ENCODE results near the gene BMERB1.
"Not testable (repeated sequence)": the region's sequence is repeated elsewhere in the genome, so short reads cannot be mapped to it uniquely, and the experiment has no call there.

The BMERB1 gene

DNA sequence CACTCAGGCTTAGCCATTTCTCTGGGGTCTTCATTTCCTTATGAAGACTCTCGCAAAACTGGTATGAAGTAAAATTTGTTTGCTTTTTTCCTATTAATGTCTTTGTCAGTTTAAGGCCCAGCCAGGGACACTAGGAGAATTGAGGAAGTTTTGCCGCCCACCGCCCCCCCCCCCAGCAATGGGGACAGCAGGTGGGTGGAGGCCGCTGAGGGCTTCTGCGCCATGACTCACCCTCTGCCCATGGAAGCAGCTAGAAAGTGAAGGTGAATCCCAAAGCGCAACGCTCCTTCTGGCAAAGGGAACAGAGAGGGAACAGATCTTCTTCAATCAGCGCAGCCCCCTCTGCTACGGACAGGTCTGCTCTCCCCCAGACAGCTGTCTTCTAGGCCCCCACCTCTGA, 158.8 kb downstream of the BMERB1 start:
- no peak for DNase-seq (ENCODE audit: low read depth in 2 of 2)

DNA sequence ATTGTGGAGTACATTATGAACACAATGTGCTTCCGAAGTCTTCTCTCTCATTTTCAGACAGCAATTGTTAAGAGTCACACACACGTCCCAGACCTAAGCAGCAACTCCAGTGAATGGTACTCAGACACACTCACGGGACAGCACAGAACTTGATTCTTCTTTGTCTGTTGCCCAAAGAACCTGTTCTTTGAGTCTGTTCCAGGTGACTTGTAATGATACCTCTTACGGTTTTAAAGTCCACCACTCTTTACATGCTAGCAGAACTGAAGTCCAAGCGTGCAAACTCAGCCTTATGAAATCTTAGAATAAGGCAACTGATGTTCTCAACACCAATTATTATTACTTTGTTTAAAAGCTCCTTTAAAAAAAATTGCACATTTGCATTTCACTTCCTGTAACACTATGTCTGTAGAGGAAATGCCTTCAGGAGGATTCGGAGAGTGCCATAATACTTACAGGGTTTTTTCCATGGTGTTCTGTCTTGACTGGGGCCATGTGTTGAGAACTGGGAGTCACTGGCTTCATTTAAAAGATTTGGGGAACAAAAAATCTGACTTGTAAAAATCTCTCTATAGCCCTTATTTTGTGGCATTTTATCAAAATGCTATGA, 160.4 kb downstream of the BMERB1 start:
- no peak for DNase-seq (ENCODE audit: low read depth in 2 of 2)

DNA sequence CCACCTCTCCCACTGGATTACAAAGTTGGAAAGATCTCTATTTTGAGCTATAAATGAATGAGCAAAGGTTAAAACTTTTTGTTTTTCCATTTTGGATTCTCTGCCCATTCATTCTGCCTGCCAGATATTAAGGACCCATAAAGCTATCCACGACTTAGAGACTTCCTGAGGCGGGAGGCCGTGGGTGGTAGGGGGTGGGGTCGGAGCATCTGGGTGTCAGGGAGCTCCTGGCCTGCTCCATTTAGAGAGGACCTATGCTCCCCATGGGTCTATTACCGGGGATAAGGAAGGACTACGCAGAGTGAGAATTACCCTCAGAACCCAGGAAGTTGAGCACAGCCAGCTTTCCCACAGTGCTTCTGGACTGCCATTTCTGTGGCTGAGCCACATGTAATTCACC, 162.7 kb downstream of the BMERB1 start:
- DNase-seq (ENCODE audit: low read depth in 2 of 2) = no peak

DNA sequence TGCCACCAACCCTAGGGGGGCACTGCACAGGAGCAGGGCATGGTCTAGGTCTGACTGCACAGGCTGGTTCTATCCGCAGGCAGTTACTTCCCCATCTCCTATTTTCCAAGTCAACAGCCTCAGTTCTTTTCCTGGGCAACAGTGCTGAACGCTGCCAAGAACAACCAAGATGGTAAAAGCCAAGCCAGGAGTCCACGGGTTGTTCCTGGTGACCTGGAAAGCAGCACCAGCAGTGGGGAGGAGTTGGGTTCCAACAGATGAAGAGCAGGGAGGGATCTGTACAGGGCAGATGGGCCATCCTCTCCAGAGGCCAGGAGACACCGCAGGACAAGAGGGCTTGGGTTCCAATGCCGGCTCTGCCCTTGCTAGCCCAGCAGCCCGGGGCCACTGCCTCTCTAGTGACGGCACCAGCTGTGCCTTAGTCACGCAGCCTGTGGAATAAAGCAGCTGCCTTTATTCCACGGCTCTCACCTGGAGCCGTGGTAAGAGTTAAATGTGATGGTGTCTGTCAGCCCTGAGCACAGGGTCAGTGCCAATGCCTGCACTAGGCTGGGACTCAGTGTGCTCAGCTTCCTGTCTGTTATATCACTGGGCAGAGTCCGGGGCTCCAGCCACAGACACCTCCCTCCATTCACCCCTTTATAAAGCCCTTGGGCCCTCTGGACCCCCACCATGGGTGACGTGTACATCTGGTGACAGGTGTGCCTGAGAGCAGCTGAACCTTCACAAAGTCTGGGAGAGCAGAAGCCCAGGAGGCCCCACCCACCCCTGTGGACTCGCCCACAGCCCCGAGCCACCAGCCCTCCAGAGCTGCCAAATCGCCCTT, 163.6 kb downstream of the BMERB1 start:
- no peak for DNase-seq (ENCODE audit: low read depth in 2 of 2)

DNA sequence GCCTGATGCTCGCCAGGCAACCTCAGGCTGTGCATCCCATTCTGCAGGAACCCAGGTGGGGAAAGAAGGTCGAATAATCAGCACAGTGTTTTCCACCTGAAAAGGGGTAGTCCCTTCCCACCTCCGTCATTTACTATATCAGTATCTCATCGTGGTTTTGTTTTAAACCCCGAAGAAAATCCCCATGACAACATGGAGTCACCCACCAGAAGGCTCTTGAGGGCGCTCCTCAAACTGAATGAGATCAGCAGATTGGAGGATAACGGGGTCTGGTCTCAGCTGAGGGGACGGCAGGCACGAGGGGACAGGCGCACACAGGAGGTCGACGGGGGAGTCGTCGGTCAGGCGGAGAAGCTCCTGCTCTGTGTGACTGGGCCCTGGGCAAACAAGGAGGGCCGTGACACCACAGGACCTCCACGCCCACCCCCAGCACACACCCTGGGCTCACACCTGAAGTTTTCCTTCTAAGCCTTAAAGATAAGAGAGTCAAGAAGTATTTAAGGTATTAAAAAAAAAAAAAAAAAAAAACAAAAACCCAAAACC, 164.3 kb downstream of the BMERB1 start:
- no peak for DNase-seq (ENCODE audit: low read depth in 2 of 2)

DNA sequence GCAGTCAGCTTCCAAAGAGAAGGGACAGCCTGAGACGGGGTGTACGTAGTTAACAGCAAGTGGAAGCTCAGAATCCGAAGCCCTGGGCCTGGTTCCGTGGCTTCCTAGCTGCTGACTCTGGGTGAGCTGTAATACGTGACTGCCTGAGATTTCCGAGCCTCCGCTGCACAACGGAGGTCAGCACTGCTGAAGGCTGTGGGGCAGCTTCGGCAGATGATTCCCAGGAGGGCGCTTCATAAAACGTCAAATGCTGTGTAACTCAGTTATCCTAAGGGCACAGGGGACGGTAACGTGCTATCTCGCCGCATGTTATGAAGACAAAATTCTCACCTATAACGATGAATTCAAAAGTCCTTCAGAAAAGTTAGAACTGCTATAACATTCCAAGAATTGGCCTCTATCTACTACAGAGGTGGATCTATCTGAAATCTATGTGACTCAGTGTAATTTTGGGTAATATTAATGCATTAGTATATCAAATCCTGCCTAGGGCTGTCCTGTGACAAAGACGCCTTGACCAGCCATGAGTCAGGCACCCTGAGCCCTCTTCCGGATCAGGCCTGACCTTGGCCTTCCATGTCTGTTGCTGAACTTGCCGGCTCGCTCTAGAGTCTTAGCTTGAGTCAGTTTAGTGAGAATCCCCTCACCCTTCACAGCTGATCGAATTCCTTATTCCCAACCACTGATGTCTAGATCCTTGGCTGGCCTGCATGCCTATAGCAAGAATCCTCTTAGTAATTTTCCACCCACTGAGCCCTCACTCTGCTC, 165.1 kb downstream of the BMERB1 start:
- DNase-seq (ENCODE audit: low read depth in 2 of 2) = no peak

DNA sequence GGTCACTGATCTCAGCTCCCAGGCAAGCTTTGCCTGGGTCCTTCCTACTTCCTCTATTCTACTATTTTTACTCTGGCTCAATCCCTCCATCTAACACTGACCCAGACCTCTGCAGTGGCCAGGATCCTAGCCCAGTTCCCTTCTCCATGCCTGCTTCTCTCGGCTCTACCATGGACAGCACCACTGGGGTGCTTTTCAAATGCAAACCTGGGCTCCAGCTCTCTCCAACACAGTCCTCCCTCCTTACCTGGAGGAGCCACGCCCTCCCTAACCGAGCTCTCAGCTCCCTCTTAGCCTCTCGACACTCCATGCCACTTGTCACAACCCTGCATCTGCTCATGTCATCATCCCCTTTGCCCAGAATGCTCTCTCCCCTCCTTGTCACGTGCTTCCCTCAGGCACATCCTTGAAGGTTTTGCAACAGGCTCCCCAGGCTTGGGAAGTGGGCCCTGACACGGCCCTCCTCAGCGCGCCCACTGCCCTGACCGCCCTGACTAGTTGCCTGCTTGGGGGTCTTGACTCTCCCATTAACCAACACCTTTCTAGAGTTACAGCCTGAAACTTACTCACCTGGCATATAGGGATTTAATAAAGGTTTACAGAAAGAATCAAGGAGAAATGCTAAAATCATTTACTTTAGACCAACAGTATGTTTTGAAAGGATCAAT, 167.0 kb downstream of the BMERB1 start:
- DNase-seq (ENCODE audit: low read depth in 2 of 2) = no peak

DNA sequence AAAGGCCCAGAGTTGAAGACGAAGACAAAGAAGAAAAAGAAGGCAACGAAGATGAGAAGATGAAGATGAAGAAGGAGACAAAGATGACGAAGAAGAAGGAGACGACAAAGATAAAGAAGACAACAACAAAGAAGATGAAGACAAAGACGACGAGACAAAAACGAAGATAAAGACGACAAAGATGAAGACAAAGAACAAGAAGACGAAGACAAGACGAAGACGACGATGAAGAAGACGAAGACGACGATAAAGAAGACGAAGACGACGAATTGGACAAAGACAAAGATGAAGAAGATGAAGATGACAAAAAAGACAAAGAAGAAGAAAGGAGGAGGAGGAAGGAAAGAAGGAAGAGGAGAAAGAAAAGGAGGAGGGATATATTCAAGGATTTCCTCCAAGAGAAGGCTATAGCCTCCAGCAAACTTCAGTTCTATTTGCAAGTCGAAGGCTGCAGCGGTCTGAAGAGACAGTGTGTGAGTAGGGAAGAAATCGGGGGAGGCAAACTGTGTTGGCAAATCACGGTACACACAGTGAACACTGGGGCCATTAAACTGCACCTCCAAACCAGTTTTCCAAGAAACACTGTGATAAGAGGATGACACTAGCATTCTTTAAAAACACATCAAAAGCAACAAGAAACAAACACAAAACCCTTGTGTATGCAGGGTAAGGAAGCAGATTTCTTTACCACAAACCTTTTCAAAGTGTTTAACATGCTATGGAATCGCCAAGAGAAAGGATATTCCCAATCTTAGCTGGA, 168.1 kb downstream of the BMERB1 start:
- no peak for DNase-seq (ENCODE audit: low read depth in 2 of 2)

DNA sequence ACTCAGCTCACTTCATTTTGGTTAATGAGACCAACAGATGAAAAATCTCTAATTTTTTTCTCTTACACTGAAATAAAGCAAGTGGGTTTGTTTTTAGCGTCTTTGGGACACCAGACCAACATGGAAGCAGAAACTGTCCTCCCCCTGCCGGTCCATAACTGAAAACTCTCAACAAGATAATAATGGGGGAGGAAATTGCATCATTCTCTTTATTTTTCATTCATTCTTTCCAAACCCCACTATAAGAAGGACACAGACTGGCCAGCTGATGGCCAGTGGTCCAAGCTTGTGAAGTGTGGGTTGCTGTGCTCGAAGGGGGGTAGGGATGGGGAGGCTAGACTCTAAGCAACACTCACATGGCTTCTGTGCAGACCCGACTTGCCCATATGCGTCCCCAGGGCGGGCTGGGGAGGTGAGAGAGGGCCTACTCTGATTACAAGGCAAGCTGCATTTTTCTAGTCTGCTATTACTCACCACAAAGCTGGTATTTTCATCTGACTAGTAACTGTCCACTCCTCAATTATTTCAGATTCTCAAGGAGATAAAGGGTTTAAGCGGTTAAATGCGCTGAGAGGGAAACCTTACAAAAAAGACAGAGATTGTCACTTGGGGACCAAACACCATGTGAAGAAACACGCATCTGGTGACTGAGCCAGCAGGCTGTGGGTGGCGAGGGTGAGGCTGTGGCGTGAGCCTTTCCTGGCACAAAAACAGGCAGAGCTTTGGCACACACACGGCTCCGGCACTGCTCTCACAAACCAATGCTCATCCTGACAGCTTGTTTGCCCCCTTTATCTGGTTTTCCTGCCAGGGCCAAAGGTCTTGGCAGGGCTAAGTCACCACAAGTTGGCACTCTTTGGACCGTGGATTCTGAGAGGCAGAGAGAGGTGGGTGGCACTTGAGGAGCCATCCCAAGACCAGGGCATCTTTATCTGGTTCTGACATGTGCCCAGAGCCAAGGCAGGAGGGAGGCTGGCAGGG, 170.4 kb downstream of the BMERB1 start:
- no peak for DNase-seq (ENCODE audit: low read depth in 2 of 2)

DNA sequence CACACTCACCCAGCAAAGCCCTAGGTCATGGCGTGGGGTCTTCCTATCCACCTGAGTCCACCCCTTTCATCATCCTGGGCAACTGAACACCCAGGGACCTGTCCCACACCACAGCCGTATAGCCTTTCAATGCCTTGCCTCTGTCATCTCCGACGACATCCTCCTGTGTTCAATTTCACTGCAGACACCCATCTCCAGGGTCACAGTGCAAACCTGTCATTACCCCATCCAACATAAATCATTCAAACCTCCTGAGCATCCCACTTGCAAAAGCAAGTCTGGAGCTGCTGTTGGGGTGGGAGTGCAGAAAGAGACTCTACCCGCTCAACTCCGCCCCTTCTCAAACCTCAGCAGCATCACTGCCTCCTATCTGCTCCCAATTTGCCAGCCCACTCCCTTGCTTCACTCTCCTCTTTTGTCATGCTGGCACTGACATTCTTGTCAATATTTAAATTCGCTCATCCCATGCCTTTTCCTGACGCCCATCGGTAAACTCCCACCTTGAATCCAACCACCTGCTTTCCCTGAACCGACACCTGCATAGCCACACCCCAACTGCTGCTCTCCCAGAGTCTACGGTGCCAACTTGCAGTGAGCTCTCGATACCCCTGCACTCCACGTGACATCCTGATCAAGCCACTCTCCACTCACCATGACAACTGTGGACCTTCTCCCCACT, 171.6 kb downstream of the BMERB1 start:
- no peak for DNase-seq (ENCODE audit: low read depth in 2 of 2)

DNA sequence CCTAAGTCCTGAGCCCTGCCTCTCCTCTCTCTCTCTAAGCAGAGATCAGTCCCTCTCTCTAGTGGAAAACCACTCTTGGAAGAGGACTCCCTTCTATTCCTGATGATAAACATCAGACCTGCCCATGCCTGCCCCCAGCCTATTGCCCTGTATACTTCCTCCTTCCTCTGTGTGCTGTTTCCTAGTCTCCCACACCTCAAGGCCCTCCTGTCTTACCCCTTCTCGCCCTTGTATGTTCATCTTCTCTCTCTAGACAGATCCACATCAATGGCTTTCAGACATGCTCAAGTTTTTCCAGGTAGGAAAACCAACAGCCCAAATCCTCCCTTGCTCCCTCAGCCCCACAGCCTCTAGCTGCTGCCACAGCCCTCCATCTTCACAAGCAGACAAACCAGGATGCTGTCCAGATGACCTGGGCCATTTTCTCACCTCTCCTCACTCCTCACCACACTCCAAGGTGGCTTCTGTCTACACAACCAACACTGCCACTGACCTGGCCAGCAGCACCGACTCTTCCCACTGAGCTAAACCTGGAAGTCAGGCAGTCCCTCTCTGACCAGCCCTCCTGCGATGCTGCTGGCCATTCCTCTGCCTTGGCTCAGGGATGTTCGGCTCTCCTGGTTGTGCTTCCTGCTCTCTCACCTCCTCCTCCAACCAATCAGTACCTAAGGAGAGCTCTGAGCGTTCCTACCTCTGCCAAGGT, 172.3 kb downstream of the BMERB1 start:
- no peak for DNase-seq (ENCODE audit: low read depth in 2 of 2)

DNA sequence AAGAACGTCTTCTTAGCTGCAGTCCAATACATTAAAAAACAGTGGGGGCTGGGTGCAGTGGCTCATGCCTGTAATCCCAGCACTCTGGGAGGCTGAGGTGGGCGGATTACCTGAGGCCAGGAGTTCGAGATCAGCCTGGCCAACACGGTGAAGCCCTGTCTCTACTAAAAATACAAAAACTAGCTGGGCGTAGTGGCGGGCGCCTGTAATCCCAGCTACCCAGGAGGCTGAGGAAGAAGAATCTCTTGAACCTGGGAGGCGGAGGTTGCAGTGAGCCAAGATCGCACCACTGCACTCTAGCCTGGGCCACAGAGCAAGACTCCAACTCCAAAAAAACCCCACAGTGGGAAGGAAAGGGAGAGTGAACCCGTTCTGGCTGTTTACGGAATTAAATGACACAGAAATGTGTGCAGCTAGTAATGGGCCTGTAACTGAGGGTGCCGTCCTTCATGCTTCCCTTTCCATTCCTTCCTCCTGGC, 172.9 kb downstream of the BMERB1 start:
- DNase-seq (ENCODE audit: low read depth in 2 of 2) = not testable (repeated sequence)

DNA sequence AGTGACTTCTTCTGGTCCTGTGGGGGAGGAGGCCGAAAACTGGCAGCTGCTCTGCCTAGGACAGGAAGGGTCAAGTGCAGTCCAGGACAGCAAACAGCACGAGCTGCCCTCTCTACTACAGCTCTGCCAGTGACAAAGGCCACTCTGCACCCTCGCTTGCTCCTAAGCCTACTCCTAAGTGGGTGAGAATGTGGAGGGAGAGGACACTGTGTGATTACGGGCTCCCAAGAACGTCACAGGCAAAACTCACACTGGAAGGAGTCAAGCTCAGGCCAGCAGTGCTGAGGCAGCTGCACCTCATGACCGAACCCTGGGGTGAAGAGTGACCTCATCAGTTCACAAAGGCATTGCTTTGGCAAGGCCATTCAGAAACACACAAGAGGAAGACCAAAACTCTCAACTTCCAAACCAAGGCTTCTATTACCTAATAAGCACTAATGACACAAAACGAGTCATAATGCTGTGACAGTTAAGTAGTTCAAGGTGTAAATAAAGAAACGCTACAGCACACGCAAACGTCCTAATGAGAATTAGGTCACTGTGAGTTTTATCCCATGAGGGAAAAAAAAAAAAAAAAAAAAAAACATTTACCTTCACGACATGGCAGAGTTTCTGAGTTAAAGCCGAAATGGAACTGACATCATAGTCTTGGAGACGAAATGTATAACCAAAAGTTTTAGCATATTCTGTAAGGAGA, 173.5 kb downstream of the BMERB1 start:
- DNase-seq (ENCODE audit: low read depth in 2 of 2) = no peak

DNA sequence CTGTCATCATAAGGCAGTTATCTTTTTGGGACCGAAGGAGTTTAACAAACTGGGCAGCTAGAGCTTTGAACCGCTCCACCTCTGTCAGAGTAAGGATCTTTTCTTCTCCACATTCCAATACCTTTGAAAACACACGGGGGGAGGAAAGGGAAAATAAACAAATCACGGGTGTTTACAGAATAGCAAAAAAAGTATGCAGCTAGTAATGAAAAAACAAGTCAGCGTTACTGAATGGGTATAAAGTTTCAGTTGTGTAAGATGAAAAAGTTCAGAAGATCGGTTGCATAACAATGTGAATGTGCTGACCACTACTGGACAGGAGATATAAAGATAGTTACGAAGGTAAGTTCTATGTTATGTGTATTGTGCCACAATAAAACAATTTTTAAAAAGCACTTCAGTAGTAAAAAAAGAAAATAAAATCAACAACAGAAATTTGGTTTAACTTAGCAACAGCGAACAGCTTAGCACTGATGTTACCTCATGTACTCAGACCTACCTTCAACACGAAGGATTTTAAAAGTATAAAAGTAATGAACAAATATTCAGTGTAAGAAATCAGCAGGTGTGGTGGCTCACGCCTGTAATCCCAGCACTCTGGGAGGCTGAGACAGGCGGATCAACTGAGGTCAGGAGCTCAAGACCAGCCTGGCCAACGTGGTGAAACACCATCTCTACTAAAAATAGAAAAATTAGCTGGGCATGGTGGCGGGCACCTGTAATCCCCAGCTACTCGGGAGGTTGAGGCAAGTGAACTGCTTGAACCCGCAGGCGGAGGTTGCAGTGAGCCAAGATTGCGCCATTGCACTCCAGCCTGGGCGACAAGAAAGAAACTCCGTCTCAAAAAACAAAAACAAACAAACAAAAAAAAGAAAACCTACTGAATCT, 174.3 kb downstream of the BMERB1 start:
- DNase-seq (ENCODE audit: low read depth in 2 of 2) = no peak

DNA sequence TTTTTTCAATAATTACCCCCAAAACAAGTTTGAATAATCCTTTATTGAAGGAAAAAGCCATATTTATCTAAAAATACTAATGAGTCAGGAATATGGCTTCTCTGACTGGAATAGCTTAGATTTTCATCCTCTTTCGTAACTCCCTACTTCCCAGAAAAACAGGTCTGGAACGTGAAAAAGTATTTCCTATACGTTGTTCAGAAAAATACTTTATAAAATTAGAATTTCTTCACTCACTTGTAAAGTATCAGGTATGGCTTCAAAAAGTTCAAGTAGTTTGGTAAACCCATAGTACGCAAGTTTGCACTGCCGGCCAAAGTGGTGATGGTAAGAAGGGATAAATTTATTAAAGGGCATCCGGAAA, 174.9 kb downstream of the BMERB1 start:
- no peak for DNase-seq (ENCODE audit: low read depth in 2 of 2)

DNA sequence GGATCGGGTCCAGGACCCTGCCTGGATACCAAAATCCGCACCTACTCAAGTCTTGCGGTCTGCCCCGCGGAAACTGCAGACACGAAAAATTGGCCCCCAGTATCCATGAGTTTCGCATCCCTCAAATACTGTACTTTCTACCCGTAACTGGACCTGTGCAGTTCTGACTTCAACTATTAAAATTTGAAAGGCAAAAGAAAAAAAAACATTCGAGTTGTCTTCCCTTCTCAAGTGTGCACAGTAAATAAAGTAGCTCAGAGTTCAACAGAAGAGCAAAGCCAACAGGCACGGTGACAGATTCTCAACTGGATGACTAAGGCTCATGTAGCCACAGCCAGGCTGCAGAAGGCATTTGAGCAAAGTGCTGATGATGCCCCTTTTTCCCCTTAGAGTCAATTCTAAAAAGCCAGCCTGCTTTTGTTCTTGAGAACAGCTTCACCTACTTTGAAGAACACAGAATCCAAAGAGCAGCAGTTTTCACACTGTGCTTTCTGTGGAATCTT, 176.0 kb downstream of the BMERB1 start:
- DNase-seq (ENCODE audit: low read depth in 2 of 2) = no peak

DNA sequence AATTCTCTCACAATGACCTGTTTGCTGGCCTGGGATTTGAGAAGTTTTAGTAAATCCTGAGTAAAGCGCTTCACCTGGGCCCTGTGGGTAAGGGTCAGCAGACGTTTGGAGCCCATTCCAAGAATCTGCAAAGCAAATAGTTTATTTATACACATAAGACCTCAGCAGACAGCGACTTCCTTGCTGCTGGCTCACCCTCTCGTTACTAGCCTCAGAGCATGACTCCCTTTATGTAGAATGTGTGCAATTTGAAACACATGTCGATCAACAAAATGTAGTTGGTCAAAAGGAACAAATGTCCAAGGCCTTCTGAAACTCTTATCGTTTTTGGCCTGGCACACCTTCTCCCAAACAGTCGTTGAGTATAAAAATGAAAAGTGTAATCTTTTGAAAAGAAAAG, 177.2 kb downstream of the BMERB1 start:
- no peak for DNase-seq (ENCODE audit: low read depth in 2 of 2)

Measured in stimulated activated CD4-positive, alpha-beta T cell treated with anti-CD3 and anti-CD28 coated beads, Interleukin-4, amount 100 ng/mL, for 48 hours (primary cell).